ENCODE data around the gene CUL7.
"Not testable (repeated sequence)": the region's sequence is repeated elsewhere in the genome, so short reads cannot be mapped to it uniquely, and the experiment has no call there.

Gene CUL7

DNA sequence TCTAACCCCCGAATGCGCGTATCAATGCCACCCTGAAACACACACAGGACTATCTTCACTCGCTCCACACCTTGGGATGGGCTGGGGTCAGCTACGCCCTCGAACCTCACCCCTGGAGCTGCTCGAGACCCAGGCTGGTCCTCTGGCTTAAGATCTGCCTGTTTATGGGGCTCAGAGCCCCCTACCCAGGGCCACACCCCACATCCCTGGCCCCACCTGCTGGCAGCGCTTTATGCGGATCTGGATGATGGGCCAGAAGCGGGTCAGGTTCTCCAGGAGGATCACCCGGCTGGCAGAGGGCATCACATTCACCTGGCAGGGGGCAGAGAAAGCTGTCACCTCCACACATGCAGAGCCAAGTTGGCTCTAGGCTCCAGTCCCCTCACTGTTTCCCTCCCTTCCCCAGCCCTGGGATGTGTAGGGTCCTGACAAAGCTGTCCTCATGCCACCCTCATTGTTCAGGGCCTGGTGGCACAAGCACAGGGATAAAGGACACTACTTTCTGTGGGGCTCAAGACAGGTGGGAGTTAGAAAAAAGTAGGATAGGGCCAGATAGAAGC lies 8.2 kb downstream of the CUL7 start:
- no peak for DNase-seq (ENCODE audit: low spot score)

DNA sequence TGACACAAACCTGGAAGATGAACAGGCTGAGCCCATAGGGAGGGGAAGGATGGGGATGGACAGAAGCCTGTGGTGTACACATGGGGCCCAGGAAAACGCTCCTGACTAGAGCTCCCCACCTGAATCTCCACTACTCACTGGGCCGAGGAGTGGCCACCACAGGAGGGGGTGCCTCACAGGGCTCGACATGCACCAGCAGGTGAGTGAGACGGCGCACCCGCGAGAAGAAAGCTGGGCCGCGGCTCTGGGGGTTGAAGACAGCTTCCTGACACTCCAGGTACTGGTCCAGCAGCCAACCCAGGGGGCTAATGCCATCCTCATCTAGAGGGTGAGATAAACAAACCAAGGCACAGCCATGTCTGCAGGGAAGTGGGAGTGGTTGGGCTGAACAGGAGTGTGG lies 10.3 kb downstream of the CUL7 start:
- no peak for DNase-seq (ENCODE audit: low spot score)

GRCh38 chr6:43041475-43041874 lies 12.2 kb downstream of the CUL7 start:
- not testable (repeated sequence) for DNase-seq (ENCODE audit: low spot score)

DNA sequence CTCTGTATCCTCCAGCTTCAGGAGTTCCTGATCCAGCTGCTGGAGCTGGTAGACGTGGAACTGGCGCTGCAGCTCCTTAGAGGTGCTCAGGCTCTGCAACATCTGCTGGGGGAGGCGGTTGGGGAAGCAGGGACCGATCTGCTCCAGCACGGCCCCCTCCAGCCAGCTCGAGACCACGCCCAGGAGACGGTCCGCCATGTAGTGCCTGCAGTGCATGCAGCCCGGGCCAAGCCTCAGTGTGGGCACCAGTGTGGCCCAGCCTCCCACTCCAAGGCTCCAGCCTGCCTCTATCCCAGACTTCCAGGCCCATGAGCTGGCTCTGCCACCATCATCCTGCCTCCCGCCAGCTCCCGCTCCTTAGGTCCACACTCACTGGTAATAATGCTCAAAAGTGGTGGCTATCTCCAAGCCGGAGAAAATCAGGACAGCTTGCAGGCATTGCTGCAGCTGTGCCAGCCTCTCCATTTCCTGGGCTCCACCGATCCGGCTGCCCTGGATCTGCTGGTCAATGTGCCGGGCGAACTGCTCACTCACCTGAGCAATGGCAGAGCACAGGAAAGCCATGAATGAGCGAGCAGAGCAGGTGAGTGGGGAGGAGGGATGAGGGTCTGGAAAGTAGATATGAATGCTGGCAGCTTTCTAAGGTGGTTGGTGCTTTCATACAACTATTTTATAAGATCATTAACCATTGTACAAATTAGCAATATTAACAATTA lies 13.0 kb downstream of the CUL7 start:
- DNase-seq (ENCODE audit: low spot score): no peak

DNA sequence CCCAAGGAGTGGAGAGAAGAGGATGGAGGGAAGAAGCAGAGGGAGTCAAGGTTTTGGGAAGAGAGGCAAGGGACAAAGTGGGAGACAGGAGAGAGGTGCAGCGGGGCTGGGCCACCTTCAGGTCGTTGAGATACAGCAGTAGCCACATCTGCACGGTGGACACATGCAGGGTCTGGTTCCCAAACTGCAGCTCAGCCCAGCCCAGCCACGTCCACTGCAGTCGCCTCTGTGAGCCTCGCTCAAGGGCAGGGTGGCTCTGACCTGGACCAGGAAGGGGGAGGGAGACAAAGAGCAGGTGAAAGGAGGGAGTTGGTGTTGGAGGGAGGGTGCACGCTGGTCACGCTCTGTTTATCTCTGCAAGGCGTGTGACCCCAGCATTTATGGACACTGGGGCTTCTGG lies 14.9 kb downstream of the CUL7 start:
- no peak for DNase-seq (ENCODE audit: low spot score)

DNA sequence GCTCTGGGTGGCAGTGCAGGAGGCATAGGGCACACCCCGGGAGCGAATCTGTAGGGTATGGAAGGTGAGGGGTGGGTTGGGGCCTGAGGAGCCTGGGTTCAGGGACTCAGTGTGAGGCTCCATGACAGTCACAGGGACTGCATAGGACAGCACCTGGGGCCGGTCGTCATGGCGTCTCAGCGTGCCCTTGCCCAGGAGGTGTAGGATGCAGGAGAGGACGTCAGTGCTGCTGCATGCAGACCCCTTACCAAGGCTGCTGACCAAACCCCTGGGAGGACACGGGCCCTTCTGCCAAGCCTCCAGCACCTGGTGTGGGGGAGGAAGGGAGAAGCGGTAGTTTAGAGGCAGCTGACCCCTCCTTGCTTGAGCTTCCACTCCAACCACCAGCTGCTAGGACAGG lies 15.9 kb downstream of the CUL7 start:
- no peak for DNase-seq (ENCODE audit: low spot score)

- DNase-seq (ENCODE audit: low spot score): no peak
Measured at GRCh38 chr6:43037197-43037596, 16.5 kb downstream of the CUL7 start.

GRCh38 chr6:43036712-43037111 lies 16.9 kb downstream of the CUL7 start:
- DNase-seq (ENCODE audit: low spot score): no peak

DNA sequence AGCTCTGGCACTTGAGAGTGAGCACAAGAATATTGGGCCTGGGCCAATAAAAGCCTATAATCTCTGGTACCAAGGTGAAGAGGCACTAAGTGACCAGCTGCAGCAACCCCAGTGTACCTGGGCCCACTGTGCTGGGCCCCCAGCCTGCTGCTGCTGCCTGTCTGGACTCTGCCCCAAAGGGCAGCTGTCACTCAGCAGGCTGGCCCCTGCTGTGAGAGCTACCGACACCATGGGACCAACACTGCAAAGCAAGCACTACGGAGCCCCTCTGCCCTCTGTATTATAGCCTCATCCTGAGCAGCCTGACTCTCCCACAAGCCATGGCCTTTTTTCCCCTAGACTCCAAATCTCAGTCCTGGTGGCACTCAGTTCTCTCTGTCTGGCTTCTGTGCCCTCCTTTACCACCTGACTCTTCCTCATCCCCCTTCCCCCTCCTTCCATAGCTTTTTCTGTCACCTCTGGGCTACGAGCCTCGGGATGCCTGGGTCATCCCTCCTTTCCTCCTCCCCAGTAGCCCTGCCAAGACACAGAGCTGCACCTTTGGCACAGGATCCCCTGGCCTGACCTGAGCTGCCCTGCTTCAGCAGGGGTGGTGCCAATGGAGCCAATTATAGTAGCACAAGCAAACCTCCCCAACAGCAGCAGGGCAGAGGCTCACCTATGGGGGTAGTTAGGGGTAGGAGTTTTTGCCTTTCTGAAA lies 18.0 kb downstream of the CUL7 start:
- DNase-seq (ENCODE audit: low spot score): no peak

GRCh38 chr6:43034190-43034525 lies 19.5 kb downstream of the CUL7 start:
- no peak for DNase-seq (ENCODE audit: low spot score)

GRCh38 chr6:43033496-43034189 lies 20.0 kb downstream of the CUL7 start:
- DNase-seq (ENCODE audit: low spot score): no peak

GRCh38 chr6:43032326-43032725 lies 21.3 kb downstream of the CUL7 start:
- DNase-seq (ENCODE audit: low spot score): no peak

DNA sequence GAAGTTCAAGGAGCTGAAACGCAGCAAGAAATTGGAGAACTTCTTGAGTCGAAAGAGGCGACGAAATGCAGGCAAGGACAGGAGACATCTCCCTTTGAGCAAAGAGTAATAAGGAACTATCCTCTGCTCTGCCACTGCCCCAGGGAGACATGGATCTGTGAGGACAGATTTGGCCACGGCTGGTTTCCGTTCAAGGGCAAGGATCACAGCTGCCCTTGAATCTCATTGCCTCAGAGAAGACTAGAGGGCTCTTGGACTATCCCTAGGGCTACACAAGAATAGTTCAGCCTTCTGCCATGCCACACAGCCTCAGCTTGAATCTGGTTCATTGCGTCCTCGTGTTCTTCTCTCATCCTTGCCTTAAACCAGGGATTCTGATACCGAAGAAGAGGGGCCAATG lies 24.5 kb downstream of the CUL7 start:
- DNase-seq (ENCODE audit: low spot score): no peak

- no peak for DNase-seq (ENCODE audit: low spot score)
Measured at GRCh38 chr6:43026365-43026764, 27.3 kb downstream of the CUL7 start.

GRCh38 chr6:43024436-43024835 lies 29.2 kb downstream of the CUL7 start:
- DNase-seq (ENCODE audit: low spot score): no peak

- peak; percentile 90 for DNase-seq (ENCODE audit: low spot score)
Measured at GRCh38 chr6:43021270-43022047, 32.2 kb downstream of the CUL7 start, which contains the start of gene RRP36. Gene RRP36, plus strand, starts transcription at chr6:43021623. Its CDS starts 32 bp downstream, at chr6:43021655.

- peak; percentile 28 for DNase-seq (ENCODE audit: low spot score)
Measured at GRCh38 chr6:43020847-43021246, 32.8 kb downstream of the CUL7 start.

DNA sequence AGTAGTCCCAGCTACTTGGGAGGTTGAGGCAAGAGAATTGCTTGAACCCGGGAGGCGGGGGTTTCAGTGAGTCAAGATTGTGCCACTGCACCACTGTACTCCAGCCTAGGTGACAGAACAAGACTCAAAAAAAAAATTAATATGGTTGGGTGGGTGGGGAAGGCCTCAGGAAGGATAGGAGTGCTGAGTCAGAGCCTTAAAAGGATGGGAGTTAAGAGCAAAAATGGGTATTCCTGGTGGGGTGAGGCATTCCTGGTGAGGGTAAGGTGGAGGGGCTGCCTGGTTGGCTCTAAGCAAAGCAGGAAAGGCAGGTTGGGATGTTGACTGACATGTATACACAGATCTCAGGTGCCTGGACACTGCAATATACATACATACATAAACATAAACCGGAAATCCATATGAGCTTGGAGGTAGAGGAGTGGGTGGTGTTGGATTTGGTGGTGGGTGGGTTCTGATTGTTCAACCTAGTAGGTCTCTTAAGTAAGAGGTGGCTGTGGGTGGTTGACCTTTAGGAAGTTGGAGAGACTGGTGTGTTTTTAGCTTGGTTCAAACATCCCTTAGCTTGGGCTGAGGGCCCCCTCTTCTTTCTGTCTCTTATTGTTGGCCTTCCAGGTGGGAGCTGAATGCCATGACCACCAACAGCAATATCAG lies 33.5 kb downstream of the CUL7 start:
- no peak for DNase-seq (ENCODE audit: low spot score)

GRCh38 chr6:43019152-43019551 lies 34.5 kb downstream of the CUL7 start:
- no peak for DNase-seq (ENCODE audit: low spot score)

GRCh38 chr6:43016943-43017334 lies 36.7 kb downstream of the CUL7 start:
- no peak for DNase-seq (ENCODE audit: low spot score)

DNA sequence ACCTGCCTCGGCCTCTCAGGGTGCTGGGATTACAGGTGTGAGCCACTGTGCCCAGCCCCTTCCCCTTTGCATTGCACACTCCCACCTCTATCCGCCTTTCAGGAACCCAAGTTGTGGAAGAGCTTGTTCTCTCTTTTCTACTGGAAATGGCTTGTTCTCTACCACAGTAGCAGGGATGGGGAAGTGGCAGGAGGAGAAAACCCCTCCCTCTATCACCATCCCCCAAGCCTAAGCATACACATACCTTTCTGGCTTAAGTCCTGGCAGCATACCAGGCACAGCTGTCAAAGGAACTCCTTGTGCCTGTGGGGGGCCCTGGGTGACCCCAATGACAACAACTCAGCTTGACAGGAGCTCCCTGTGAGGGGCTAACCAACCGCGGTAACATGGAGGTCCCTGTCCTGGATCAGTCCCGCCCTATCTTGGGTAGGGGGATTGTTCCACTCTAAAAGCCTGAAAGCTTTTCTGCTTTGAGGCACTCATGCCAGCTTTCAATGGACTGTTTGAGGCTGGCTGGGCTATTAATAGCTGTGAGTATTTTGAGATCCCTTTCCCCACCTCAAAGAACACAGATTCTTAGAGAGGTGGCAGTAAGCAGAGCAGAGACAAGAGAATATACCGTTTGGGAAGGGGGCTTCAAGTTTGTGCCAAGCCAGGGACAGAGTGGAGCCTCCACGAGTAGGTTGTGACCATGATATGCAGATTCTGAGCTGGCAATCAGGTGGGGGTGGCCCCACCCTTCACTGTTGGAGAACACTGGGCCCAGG lies 37.3 kb downstream of the CUL7 start:
- no peak for DNase-seq (ENCODE audit: low spot score)

All from AG08396 (cell line).